Measurements from ENCODE around the gene SUGP2.

GRCh38 chr19:18967358-18968146 lies 65.8 kb downstream of the SUGP2 start:
- TF ChIP-seq POLR2AphosphoS5 (IDR thresholded peaks at IDR 0.05) (no peak), EZH2 (IDR thresholded peaks at IDR 0.05; ENCODE audit: borderline replicate concordance, insufficient read depth, low read length, poor library complexity, severe bottlenecking) (no peak), CTCF (IDR thresholded peaks at IDR 0.05; ENCODE audit: poor library complexity, severe bottlenecking) (no peak), RAD21 (conservative IDR thresholded peaks at IDR 0.05) (no peak), EP300 (conservative IDR thresholded peaks at IDR 0.05; ENCODE audit: poor library complexity, severe bottlenecking) (no peak), REST (IDR thresholded peaks at IDR 0.05; ENCODE audit: borderline replicate concordance) (no peak), MXI1 (conservative IDR thresholded peaks at IDR 0.05; ENCODE audit: poor library complexity, severe bottlenecking) (no peak)

Measured in neural cell (in vitro differentiated cells).